Astrocyte (in vitro differentiated cells and primary cell): ENCODE measurements around the gene GDF15.

ENCODE experiments used
- CTCF ChIP-seq: IDR thresholded peaks from 2 replicates; pipeline ENCODE4 v1.5.1; 2011; ENCODE audit warnings: low read depth, mild to moderate bottlenecking, inconsistent platforms, low read length, moderate library complexity; ENCODE audit not compliant: insufficient read depth
- EZH2 ChIP-seq: IDR thresholded peaks from 2 replicates; pipeline ENCODE4 v1.6.1; 2012; ENCODE audit warnings: mild to moderate bottlenecking, low read length, inconsistent platforms; ENCODE audit not compliant: insufficient read depth

GRCh38 chr19:18399008-18399407 lies 13.1 kb downstream of the GDF15 start:
- TF ChIP-seq CTCF (no peak), EZH2 (no peak)
